H7 (cell line): Measurements from ENCODE around the gene TPM2. TPM values are rescaled to one million over a fixed set of nuclear protein-coding genes. Genes with fewer than 3 reads are reported as not detected.
A peak's percentile ranks its signal among the peaks of the same experiment; 100 is the strongest.

Source experiments
- DNase-seq: peaks from one replicate; pipeline ENCODE4 v3.0.0; 2012
- H3K27me3 ChIP-seq: 2 replicates; pipeline ENCODE4 v1.6.0; 2011; ENCODE audit warnings: mild to moderate bottlenecking, low read length; ENCODE audit not compliant: control insufficient read depth, insufficient read depth
- H3K36me3 ChIP-seq: replicated peaks from 2 replicates; pipeline ENCODE4 v1.5.1; 2011; ENCODE audit warnings: low read length; ENCODE audit not compliant: control insufficient read depth, insufficient read depth
- H3K4me3 ChIP-seq: 2 replicates; pipeline ENCODE4 v1.5.1; 2011; ENCODE audit warnings: low read depth, mild to moderate bottlenecking, control low read depth, low read length, moderate library complexity; ENCODE audit not compliant: insufficient read depth
- total RNA-seq: library from RNA; depleted of rRNA; stranded (reverse); fragments of >200 nt; shearing (Covaris generic); gene quantifications from 2 replicates; pipeline ENCODE4 v1.2.3, GENCODE V29; 2014; rRNA removed

TPM2 gene
- total RNA-seq, result 117 and 129 TPM in 2 replicates

DNA sequence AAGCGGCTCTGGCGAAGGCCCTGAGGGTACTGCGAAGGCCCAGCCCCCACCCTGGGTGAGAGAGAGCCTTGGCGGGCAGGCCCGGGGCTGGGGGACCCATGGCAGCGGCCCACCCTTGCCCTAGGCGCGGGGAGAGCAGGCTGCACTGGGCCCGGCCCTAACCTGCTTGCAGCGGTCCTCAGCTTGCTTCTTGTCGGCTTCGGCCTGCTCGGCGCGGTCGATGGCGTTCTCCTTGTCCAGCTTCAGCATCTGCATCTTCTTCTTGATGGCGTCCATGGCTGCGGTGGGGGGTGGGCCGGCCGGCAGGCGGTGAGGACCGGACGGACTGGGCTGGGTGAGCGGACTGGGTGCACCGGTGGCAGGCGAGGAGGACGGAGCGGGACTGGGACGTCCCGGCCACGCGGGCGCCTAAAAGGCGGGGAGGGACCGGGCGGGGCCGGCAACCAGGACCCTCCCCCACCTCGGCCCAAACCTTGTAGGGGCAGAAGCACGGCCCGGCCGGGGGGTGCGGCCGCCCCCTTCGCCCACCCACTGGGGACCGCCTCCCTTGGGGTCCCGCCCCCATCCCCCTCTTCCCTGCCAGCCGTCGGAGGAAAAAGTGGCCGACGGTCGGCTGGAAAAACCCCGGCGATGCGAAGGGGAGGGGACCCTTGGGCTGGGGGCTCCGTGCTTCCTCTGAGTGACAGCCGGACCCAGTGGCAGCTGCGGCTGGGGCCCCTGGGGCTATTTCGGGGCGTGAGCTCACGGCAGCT, at the start of gene TPM2:
Gene TPM2 (minus strand): TSS at position 384 of the 752 bp plus-strand sequence. CDS start 108 bp downstream, at position 276.
- Histone ChIP-seq H3K36me3 (peaks cover 21% of the 10 kb centered on the region), H3K4me3 (peak within 1 kb of the TSS; percentile 92), H3K27me3 (no peaks in the 10 kb centered on the region)
- peak; percentile 95 for DNase-seq

DNA sequence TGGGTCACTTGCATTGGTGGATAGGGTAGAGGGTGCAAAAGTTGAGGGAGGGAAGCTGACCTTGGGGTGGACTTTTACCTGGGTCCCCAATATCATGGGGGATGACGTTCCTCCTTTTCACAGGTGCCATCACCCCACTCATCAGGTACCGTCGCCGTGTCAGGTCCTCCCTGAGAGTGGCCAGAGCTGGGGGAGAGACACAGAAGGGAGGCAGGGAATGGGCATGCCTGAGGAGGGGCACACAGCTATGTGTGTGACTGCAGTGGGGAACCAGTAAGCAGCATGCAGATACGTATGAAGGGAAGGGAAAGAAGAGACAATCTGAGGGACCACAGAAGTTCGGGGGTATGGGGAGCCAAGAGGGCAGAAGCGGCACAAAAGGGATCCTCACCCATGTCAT, 49.2 kb upstream of the TPM2 start:
- Histone ChIP-seq H3K27me3 (no peaks in the 10 kb centered on the region), H3K4me3 (no peak overlapping the region), H3K36me3 (peaks cover 65% of the 10 kb centered on the region)
- DNase-seq, result no peak

DNA sequence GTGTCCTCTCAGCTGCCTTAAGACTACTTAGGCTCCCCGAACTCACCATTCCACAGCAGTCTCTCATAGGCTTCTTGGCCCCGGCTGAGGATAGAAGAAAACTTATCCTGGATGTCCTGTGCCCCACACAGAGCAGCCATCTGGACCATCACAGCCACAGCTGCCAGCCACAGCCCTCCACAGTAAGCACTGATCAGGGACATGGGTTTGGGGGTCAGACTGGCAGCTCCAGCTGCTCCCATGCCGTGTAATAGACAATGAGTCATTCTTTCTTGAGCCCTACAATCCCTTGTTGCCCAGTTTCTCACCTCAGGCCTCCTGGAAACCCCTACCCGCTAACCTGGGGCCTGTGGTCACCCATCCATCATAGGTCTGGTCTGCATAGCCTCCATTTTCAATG, 48.5 kb upstream of the TPM2 start:
- Histone ChIP-seq H3K27me3 (no peaks in the 10 kb centered on the region), H3K4me3 (no peak overlapping the region), H3K36me3 (peaks cover 59% of the 10 kb centered on the region)
- no peak for DNase-seq

DNA sequence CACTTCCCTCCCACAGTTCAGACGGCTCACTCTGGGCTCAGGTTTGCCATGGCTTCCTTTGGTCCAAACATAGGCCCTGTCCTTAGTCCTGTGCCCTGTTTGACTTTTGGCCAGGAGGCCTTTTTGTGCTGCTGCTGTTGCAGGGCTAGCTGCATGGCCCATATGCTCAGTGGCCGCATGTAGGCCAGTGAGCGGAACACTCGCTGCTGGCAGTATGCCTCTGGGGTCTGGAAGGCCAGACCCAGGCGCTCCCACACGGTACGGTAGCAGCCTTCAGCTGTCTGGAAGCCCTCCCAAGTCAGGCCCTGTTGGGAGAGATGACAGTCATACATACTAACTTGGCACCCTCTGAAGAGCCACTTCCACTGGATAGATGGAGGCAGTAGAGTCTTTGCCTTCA, 47.4 kb upstream of the TPM2 start:
- Histone ChIP-seq H3K4me3 (no peak overlapping the region), H3K27me3 (no peaks in the 10 kb centered on the region), H3K36me3 (peaks cover 53% of the 10 kb centered on the region)
- no peak for DNase-seq

DNA sequence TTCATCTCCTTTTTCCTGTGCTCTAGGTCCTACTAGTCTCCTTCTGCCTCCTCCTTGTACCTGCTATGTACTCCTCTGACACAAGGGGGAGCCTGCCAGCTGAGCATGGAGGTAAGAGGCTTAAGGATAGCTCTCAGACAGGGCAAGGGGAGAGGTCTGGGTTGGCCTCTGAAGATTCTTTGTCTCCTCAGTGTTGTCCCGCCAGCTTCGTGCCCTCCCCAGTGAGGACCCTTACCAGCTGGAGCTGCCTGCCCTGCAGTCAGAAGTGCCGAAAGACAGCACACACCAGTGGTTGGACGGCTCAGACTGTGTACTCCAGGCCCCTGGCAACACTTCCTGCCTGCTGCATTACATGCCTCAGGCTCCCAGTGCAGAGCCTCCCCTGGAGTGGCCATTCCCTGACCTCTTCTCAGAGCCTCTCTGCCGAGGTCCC, 46.5 kb upstream of the TPM2 start:
- H3K4me3 ChIP-seq, result no peak overlapping the region
- DNase-seq, result peak; percentile 84
- peaks cover 47% of the 10 kb centered on the region for H3K36me3 ChIP-seq
- H3K27me3 ChIP-seq, result no peaks in the 10 kb centered on the region

DNA sequence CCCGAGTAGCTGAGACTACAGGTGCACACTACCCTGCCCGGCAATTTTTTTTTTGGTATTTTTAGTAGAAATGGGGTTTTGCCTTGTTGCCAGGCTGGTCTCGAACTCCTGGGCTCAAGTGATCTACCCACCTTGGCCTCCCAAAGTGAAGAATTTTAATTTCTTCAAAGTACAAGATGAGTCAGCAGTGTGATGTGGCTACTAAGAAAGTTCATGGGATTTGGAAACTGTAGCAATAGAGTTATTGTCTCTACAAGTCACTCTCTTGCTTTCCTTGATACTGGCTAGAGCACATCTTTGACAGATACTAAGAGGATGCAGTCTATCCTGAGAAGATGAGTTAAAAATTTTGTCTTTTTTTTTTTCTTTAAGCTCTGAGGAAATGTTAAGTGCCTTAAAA, 44.4 kb upstream of the TPM2 start:
- H3K27me3 ChIP-seq, result no peaks in the 10 kb centered on the region
- DNase-seq, result no peak
- no peak overlapping the region for H3K4me3 ChIP-seq
- peaks cover 35% of the 10 kb centered on the region for H3K36me3 ChIP-seq

DNA sequence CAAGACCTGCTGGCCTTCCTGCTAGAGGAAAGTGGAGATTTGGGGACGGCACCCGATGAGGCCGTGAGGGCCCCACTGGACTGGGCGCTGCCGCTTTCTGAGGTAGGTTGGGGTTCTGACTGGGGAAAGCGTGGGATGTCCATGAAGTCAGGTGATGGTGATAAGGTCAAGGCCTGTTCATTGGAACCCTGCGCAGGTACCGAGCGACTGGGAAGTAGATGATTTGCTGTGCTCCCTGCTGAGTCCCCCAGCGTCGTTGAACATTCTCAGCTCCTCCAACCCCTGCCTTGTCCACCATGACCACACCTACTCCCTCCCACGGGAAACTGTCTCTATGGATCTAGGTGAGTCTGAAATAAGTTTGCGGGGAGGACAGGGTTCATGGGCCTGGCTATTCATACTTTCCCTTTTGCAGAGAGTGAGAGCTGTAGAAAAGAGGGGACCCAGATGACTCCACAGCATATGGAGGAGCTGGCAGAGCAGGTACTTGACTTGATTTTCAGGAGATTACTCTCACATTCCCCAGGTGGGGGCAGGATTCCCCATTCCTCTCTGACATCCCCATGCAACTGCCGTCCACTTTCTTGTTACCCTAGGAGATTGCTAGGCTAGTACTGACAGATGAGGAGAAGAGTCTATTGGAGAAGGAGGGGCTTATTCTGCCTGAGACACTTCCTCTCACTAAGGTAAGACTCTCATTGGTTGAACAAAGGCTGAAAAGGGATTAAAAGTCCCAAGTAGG, 43.2 kb upstream of the TPM2 start:
- peaks cover 24% of the 10 kb centered on the region for H3K36me3 ChIP-seq
- DNase-seq, result peak; percentile 86
- peak overlapping the region; percentile 74 for H3K4me3 ChIP-seq
- no peaks in the 10 kb centered on the region for H3K27me3 ChIP-seq

- Histone ChIP-seq H3K27me3 (no peaks in the 10 kb centered on the region), H3K4me3 (peak within 1 kb of the TSS; percentile 74), H3K36me3 (peaks cover 17% of the 10 kb centered on the region)
- peak; percentile 97 for DNase-seq
These were observed 42.6 kb upstream of the TPM2 start, which contains the start of the genes CREB3 and TLN1 for GRCh38 chr9:35732185-35732799. CREB3 (plus strand) TSS chr9:35732666; CDS start chr9:35732773, 107 bp downstream. TLN1 (minus strand) TSS chr9:35732195; CDS start chr9:35725694, 6,501 bp downstream.

DNA sequence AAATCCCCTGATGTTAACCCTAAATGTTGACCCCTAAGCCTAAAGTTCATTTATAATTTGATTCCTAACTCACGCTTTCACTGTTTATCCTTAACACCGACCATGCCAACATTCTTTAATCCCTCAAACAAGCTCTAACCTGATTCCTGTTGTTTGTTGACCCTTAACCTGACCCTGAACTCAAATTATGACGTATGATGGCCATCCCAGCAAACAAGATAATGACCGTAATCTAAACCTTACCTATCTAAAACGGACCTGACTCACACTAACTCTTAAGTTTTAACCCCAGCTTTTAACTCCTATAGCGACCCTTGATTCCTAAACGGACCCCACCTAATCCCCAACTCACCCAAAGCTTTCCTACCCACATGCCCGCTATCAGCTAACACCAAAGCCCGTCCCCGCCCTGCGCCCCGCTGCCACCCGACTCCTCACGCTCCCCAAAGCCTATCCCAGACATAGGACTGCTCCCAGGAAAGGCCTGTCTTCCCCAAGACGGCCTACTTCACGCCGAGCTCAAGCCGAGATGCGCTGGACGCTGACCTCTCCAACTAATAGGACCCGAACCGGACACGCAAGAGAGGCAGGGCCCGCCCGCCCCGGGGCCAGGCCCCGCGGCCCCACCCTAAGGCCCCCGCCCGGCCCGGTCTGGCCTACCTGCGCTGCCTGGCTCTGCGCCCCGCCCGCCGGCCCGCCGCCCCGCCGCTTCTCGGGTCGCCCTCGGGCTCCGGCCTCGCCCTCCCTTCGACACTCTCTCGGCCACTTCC, 41.9 kb upstream of the TPM2 start:
- no peak for DNase-seq
- Histone ChIP-seq H3K4me3 (peak overlapping the region; percentile 74), H3K27me3 (no peaks in the 10 kb centered on the region)

DNA sequence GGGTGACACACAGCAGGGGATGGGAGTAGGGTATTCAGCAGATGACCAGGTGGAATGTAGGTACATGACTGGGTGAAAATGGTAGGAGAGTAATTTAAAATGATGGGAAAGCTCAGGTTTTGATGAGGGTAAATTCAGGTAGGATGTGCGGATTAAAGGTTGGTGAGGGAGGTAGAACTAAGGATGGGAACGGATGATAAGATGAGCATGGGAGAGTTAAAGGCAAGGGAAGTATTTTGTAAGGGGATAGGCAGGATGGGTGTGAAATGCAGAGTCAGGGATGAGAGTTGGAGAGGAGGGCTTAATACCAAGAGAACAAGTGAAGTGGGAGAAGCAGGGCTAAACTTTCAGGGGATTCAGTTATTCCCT, 40.7 kb upstream of the TPM2 start:
- Histone ChIP-seq H3K4me3 (no peak overlapping the region), H3K36me3 (peaks cover 5% of the 10 kb centered on the region), H3K27me3 (no peaks in the 10 kb centered on the region)
- no peak for DNase-seq

More for the DNA sequence above, 41.9 kb upstream of the TPM2 start:
- H3K36me3 ChIP-seq, result peaks cover 10% of the 10 kb centered on the region

GRCh38 chr9:35729700-35730485, 40.2 kb upstream of the TPM2 start:
- DNase-seq, result peak; percentile 84
- Histone ChIP-seq H3K4me3 (no peak overlapping the region), H3K27me3 (no peaks in the 10 kb centered on the region), H3K36me3 (peaks cover 4% of the 10 kb centered on the region)

DNA sequence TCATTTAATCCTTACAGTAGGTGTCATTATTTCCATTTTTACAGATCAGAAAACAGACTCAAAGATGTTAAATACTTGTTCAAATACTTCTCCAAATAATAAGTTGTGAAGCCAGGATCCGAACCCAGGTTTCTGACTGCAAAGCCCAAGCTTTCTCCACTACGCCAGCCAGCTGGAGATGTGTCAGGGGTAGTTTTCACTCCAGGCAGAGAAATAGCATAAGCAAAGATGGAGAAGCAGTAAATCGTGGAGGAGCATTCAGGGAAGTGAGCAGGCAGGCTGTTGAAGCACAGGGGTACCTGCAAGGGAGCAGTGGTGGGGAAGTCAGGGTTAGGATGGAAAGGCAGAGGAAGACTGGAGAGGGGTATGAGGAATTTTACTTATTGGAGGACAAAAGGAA, 39.4 kb upstream of the TPM2 start:
- peaks cover 6% of the 10 kb centered on the region for H3K36me3 ChIP-seq
- H3K27me3 ChIP-seq, result no peaks in the 10 kb centered on the region
- H3K4me3 ChIP-seq, result no peak overlapping the region
- no peak for DNase-seq

DNA sequence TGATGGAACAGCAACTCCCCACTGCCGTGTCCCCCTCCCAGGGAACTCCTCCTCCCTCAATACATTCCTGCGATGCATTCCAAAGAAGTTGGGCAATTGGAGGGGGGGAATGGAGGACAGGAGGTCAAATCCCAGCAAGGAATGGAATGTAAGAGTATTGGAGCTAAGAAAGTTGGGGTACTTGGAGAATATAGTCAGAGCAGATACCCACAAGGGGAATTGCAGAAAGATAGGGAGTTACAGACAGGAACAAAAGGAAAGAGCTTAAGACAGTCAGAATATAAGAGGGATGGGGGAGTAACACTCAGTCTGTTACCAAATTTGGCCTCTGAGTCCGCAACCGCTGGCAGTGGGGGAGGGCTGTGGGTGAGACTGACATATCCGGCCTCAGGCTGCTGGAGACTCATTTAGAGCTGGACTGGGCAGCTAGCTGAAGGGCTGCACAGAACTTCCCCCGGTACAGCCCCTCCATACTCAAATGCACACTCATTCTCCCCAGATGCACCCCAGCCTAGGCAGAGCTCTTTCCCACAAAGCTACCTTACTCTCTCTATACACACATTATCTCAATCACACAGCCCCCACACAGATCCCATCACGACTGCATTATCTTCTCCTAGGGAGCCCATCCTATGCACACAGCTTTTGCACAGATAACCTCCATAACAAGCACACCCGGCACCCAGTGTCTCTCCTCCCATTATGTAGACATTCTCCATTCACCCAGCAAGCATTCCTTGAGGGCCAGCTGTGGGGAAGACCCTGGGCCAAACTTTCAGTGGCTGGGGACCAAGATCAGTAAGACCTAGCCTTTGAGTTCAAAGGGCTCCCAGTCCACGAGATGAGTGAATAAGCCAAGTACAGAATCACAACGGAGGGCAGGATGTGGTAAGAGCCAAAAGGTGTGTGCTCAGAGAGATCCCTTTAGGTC, 38.6 kb upstream of the TPM2 start:
- peak; percentile 84 for DNase-seq
- Histone ChIP-seq H3K4me3 (peak overlapping the region; percentile 4; the same call in 1 of the 2 replicates), H3K27me3 (no peaks in the 10 kb centered on the region), H3K36me3 (peaks cover 12% of the 10 kb centered on the region)
